Epithelial cell of prostate (primary cell): ENCODE results near the gene FIBP.
"Not testable (repeated sequence)": the region's sequence is repeated elsewhere in the genome, so short reads cannot be mapped to it uniquely, and the experiment has no call there.

Experiments
- DNase-seq: peaks from one replicate; pipeline ENCODE4 v3.0.0-alpha.2; 2011; ENCODE audit warnings: low read depth, low spot score
- H3K27ac ChIP-seq: fragments of 450-650 bp; 2 replicates; pipeline ENCODE4 v1.5.1; 2017; ENCODE audit warnings: mild to moderate bottlenecking

The FIBP gene

DNA sequence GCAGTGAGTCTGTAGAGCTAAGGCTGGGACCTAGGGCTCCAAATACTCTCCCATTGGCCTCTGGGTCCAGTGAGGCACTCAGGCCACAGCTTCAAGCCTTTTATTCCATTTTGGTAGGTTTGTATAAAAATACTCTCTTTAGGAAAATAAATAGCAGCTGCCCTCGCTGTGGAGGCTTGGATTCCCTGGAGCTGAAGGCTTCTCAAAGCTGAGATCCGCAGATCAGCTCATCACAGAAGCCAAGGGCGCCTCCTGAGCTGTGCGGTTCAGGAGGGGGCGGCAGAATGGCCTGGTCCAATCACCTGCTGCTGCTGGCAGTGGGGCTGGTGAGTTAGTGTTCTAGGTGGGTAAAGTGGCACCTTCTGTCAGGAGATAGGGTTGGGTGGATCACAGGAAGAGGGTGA lies 3.9 kb upstream of the FIBP start:
- not testable (repeated sequence) for DNase-seq
- H3K27ac ChIP-seq: peak overlapping the region; percentile 100

DNA sequence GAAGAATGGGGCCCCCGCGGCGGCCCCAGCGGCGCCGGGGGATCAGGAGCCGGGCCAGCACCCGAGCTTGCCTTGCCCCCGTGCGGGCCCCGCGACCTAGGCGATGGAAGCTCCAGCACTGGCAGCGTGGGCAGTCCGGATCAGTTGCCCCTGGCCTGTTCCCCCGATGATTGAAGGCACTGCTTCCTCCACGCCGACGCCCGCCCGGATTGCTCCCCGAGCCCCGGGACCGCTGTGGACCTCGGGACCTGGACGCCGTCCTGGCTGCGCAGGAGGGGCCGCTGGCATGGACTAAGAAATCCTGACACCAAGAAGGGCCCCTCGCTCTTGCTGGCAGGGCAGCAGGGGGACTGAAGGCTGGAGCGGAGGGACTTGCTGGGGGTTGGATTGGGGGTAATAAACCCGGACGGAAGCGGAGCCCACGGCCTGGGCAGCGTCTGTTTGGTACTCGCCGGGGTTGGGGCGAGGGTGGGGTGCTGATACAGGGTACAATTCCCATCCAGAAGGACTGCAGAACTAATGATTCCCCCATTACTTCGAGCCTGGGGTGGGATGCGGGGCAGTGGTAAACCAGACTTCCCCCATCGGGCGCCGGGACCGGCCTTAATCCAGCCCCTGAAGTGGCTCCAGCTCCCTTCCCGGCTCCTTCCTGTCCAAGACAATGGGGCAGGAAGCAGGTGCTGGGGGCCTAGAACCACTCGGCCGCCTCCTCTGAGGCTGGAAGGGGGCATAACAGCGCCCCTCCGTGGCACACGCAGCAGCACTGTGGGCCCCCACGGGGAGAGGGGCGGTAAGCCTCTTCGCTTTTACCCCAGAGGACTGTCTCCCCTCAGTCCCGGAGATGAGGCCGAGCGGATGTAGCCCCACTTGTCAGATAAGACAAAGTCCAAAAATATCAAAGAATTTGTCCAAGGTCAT lies 3.2 kb upstream of the FIBP start:
- DNase-seq: no peak
- peak overlapping the region; percentile 100 for H3K27ac ChIP-seq

- DNase-seq: peak; percentile 70
- peak within 1 kb of the TSS; percentile 100 for H3K27ac ChIP-seq
These were observed 2.3 kb upstream of the FIBP start, which contains the start of gene CCDC85B for GRCh38 chr11:65890324-65891218. CCDC85B (plus strand) TSS chr11:65890673; CDS start chr11:65890784, 111 bp downstream.

DNA sequence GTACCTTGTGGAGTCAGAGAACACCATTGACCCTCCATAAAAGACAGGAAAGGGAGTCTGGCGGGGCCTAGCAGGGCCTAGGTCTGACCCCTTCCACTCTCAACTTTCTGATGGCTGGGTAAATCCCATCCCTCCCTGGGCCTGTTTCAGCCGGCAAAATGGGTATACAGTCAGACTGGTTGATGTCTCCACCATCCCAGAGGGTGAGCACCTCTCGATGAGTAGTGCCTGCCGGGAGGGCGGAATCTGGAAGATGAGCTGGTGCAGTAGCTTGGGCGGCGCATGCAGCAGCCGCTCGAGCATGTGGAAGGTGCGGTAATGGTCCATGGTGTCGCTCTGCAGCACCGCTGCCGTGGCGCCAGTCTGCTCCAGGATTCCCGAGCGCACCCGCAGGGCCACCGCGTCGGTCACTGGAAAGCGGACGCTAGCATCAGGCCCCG lies 528 bp downstream of the FIBP start:
- peak overlapping the region; percentile 100 for H3K27ac ChIP-seq
- DNase-seq: no peak

GRCh38 chr11:65886826-65887722 lies 1.2 kb downstream of the FIBP start:
- H3K27ac ChIP-seq: peak overlapping the region; percentile 100
- DNase-seq: no peak

DNA sequence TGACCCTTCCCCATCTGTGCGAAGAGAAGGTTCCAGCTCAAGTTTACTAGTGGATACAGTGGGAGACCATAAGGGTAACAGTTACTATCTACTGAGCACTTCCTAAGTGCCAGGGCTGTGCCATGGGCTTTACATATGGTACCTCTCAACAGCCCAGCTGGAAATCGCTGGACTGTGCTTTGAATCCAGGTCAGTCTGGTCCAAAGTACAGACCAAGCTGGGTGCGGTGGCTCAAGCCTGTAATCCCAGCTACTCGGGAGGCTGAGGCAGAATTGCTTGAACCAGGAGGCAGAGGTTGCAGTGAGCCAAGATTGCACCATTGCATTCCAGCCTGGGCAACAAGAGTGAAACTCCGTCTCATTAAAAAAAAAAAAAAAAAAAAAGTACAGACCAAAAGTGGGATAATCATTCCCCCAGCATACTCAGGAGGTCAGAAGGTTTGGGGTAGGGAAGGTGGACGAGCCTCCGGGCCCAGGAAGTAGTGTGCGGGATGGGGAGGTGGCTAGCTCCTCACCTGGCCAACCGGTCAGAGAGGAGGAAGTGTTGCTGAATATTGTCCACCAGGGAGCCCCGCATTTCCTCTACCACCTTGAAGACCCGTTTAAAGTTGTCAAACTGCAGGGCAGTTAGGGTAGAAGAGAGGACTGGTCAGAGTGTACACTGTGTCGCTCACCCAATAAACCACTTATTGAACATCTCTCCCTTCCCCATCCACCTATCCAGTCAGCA lies 2.3 kb downstream of the FIBP start:
- DNase-seq: no peak
- no peak overlapping the region for H3K27ac ChIP-seq

DNA sequence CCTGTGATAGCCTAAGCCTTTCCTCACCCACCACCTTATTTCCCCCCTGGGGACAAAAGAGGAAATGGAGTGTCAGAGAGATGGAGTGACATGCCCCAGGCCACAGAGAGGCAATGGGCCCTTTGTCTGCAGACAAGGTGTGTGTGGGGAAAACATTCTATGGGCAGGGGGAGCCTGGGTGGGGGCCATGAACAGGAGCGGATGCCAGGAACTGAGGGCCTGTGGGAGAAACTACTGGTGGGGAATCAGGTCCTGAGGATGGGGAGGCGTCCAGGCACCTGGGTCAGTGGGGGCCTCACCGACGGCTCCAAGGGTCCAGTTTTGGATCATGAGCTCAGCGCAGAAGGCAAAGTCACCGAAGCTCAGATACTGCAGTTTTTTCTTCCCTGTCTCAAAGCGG lies 3.0 kb downstream of the FIBP start:
- no peak overlapping the region for H3K27ac ChIP-seq
- no peak for DNase-seq

GRCh38 chr11:65884716-65885092 lies 3.6 kb downstream of the FIBP start:
- DNase-seq: no peak
- H3K27ac ChIP-seq: no peak overlapping the region

DNA sequence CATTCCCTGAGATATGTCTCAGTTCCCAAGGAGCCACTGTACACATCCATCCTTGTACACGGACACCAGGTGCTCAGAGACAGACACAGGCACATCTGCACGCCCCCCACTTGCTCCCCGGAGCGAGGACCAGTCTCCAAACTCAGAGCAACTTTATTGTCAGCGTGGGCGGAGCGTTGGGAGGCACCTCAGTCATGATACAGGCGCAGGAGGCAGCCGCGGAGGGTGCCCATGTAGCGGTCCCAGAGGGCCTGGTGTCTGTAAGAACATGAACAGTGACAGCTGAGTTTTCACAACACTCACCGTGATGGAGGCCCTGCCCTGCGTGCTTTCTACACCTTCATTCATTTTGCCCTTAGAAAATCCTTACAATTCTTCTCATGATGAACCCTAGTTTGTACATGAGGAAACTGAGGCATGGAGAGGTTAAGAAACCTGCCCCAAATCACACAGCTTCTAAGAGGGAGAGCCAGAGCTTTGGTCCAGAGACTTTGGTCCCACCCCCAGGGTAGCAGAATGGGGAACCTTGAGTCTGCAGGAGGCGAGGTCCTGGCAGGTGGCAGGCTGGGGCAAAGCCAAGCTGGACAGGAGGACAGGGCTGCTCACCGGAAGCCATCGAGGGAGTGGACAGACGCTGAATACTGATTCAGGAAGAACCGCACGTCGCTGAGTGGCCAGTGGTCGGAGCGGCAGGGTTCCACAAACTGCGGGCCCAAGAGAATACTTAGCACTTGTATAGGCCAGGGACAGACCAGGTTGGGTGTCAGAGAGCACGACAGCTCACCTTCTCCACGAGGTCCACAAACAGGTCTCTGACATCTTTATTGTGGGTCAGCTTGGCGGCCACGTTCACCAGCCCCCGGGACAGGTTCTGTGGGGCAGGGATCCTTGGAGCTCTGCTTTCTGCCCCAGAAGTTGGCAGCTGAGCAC lies 4.2 kb downstream of the FIBP start:
- no peak overlapping the region for H3K27ac ChIP-seq
- DNase-seq: no peak

DNA sequence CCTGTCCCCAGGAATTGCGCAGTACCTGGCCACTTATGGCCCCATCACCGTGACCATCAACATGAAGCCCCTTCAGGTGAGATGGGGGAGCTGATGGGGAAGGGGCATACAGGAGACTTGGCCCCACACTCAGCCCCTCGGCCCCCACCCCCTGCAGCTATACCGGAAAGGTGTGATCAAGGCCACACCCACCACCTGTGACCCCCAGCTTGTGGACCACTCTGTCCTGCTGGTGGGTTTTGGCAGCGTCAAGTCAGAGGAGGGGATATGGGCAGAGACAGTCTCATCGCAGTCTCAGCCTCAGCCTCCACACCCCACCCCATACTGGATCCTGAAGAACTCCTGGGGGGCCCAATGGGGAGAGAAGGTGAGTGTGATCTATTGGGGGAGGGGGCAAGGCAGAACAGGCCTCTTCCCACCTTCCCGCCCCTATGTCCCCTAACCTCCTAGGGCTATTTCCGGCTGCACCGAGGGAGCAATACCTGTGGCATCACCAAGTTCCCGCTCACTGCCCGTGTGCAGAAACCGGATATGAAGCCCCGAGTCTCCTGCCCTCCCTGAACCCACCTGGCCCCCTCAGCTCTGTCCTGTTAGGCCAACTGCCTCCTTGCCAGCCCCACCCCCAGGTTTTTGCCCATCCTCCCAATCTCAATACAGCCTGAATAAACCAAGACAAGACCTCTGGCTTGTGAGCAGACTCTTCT lies 5.1 kb downstream of the FIBP start:
- H3K27ac ChIP-seq: no peak overlapping the region
- no peak for DNase-seq

GRCh38 chr11:65882120-65883057 lies 5.9 kb downstream of the FIBP start:
- DNase-seq: no peak
- H3K27ac ChIP-seq: no peak overlapping the region

- DNase-seq: no peak
These were observed 7.3 kb downstream of the FIBP start for GRCh38 chr11:65880844-65881421.

DNA sequence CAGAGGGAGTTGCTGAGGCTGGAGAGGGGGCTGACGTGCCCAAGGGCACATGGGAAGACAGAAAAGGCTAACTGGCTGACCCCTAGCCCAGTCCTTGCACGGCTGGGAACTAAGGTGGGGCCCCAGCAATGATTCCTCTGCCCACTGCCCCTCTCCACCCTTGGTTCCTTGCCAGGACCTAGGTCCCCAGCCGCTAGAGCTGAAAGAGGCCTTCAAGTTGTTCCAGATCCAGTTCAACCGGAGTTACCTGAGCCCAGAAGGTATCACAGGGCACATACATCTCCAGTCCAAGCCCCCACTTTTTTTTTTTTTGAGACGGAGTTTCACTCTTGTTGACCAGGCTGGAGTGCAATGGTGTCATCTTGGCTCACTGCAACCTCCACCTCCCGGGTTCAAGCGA lies 8.2 kb downstream of the FIBP start:
- H3K27ac ChIP-seq: no peak overlapping the region
- DNase-seq: no peak

More at GRCh38 chr11:65880844-65881421, 7.3 kb downstream of the FIBP start:
- no peak overlapping the region for H3K27ac ChIP-seq

DNA sequence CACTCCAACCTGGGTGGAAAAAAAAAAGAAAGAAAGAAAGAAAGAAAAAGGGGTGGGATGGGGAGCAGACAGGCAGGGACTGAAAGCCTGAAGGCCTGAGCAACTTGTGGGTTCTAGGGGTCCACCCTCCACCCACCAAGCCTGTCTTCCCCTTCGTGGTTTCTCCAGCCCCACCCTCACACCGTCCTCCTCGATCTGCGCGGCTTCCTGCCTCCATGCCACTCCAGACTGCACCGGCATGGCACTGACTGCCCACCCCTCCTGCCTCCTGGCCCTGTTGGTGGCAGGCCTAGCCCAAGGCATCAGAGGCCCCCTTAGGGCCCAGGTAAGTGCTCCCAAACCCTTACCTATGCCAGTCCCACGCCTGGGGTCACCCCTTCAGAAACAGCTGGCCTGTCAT lies 8.7 kb downstream of the FIBP start, which contains the start of gene CTSW:
CTSW (plus strand) TSS at position 221 of the 400 bp plus-strand sequence; CDS start at position 239, 18 bp downstream.
- H3K27ac ChIP-seq: no peak within 1 kb of the TSS
- no peak for DNase-seq

- DNase-seq: no peak
- peak overlapping the region; percentile 35 for H3K27ac ChIP-seq
These were observed 14.7 kb downstream of the FIBP start for GRCh38 chr11:65873318-65874156.
